NCI-H2029 treated with DMSO at 0.1 percent for 48 hours (cell line): ENCODE measurements around the gene TRAF3IP1.
"Not testable (repeated sequence)": the region's sequence is repeated elsewhere in the genome, so short reads cannot be mapped to it uniquely, and the experiment has no call there.

Experiments used
- DNase-seq: peaks from one replicate; lab custom pipeline; 2025; lab: John Stamatoyannopoulos, UW

Gene TRAF3IP1

GRCh38 chr2:238313289-238313990 is 6.9 kb upstream of the TRAF3IP1 start:
- no peak for DNase-seq

GRCh38 chr2:238313991-238314350 is 6.3 kb upstream of the TRAF3IP1 start:
- DNase-seq, result no peak

GRCh38 chr2:238314576-238314975 is 5.7 kb upstream of the TRAF3IP1 start:
- DNase-seq, result no peak

- no peak for DNase-seq
These were observed 5.2 kb upstream of the TRAF3IP1 start for GRCh38 chr2:238315031-238315595.

- DNase-seq, result no peak
These were observed 447 bp downstream of the TRAF3IP1 start for GRCh38 chr2:238320648-238321281.

- no peak for DNase-seq
These were observed 1.1 kb downstream of the TRAF3IP1 start for GRCh38 chr2:238321467-238321866.

- no peak for DNase-seq
These were observed 1.7 kb downstream of the TRAF3IP1 start for GRCh38 chr2:238322001-238322411.

- DNase-seq, result not testable (repeated sequence)
These were observed 3.9 kb downstream of the TRAF3IP1 start for GRCh38 chr2:238324248-238324647.

GRCh38 chr2:238325694-238326093 is 5.4 kb downstream of the TRAF3IP1 start:
- DNase-seq, result no peak

GRCh38 chr2:238326801-238327365 is 6.6 kb downstream of the TRAF3IP1 start:
- DNase-seq, result no peak

- DNase-seq, result no peak
These were observed 7.4 kb downstream of the TRAF3IP1 start for GRCh38 chr2:238327751-238328150.

GRCh38 chr2:238330391-238330790 is 10.1 kb downstream of the TRAF3IP1 start:
- no peak for DNase-seq

- DNase-seq, result no peak
These were observed 11.6 kb downstream of the TRAF3IP1 start for GRCh38 chr2:238331916-238332315.

GRCh38 chr2:238334885-238335284 is 14.6 kb downstream of the TRAF3IP1 start:
- DNase-seq, result no peak

GRCh38 chr2:238335591-238335990 is 15.3 kb downstream of the TRAF3IP1 start:
- DNase-seq, result not testable (repeated sequence)

GRCh38 chr2:238336151-238336550 is 15.8 kb downstream of the TRAF3IP1 start:
- DNase-seq, result no peak

GRCh38 chr2:238336793-238337444 is 16.6 kb downstream of the TRAF3IP1 start:
- no peak for DNase-seq

GRCh38 chr2:238337846-238338245 is 17.5 kb downstream of the TRAF3IP1 start:
- DNase-seq, result no peak

- DNase-seq, result no peak
These were observed 18.5 kb downstream of the TRAF3IP1 start for GRCh38 chr2:238338710-238339394.

GRCh38 chr2:238339395-238339780 is 19.1 kb downstream of the TRAF3IP1 start:
- DNase-seq, result no peak

GRCh38 chr2:238339814-238340213 is 19.5 kb downstream of the TRAF3IP1 start:
- DNase-seq, result no peak

- no peak for DNase-seq
These were observed 21.2 kb downstream of the TRAF3IP1 start for GRCh38 chr2:238341536-238341935.
